ENCODE measurements around the gene RHNO1.

GRCh38 chr12:2844786-2845185 lies 32.2 kb upstream of the RHNO1 start:
- TF ChIP-seq CTCF (conservative IDR thresholded peaks at IDR 0.05; ENCODE audit: low read length) (no peak), EZH2phosphoT487 (IDR thresholded peaks at IDR 0.05; ENCODE audit: borderline replicate concordance) (no peak)

Data from Loucy (cell line).